ENCODE results near the gene SMPD2. TPM values are rescaled to one million over a fixed set of nuclear protein-coding genes. Genes with fewer than 3 reads are reported as not detected.

SMPD2 gene
- polyA plus RNA-seq, 2 donors: 22.9 to 25.5 TPM

DNA sequence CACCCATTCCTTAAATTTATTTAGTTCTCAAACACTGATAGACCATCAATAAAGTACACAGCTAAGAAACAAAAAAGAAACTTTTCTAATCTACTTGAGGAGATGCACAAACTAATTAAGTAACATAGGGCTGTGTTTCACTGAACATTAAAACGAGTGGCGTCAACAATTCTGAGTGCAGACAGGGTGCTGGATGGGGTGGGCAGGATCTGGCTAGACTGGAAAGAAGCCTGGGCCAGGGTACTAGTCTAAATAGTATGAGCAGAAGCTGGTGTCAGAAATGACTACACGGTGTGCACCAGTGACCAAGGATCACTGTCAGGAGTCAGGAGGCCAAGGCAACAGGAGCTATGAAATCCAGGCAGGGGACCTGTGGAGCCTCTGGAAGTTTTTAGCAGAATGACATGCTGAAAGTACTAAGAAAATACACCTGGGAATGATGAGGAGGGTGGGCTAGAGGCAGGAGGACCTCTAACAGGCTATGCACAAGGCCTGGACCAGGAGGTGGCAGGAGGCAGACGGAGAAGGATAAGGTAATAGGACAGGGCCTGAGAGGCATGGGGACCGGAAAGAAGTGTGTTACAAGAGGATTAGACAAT is 29.2 kb downstream of the SMPD2 start:
- H3K4me3 ChIP-seq (ENCODE audit: low read depth in 1 of 2, low read length in 2 of 2): no peak overlapping the region
- H3K27ac ChIP-seq (ENCODE audit: low read depth in 2 of 2, low read length in 1 of 2): no peak overlapping the region
- H3K9me3 ChIP-seq (ENCODE audit: control insufficient read depth in 2 of 2, insufficient read depth in 1 of 2, low read depth in 1 of 2, low read length in 1 of 2): no peaks in the 10 kb centered on the region
- peaks cover 0 to 2% of the 10 kb centered on the region in 2 donors for H3K4me1 ChIP-seq (ENCODE audit: control insufficient read depth in 2 of 2, insufficient read depth in 2 of 2, low read length in 1 of 2)
- 91 to 92% methylated on average over 5 of the region's 5 CpGs for WGBS, 2 donors
- H3K27me3 ChIP-seq (ENCODE audit: control insufficient read depth in 1 of 2, insufficient read depth in 2 of 2, low read length in 2 of 2): no peaks in the 10 kb centered on the region
- H3K36me3 ChIP-seq (ENCODE audit: control insufficient read depth in 2 of 2, insufficient read depth in 2 of 2, low read length in 1 of 2): peaks cover 24 to 41% of the 10 kb centered on the region in 2 donors

DNA sequence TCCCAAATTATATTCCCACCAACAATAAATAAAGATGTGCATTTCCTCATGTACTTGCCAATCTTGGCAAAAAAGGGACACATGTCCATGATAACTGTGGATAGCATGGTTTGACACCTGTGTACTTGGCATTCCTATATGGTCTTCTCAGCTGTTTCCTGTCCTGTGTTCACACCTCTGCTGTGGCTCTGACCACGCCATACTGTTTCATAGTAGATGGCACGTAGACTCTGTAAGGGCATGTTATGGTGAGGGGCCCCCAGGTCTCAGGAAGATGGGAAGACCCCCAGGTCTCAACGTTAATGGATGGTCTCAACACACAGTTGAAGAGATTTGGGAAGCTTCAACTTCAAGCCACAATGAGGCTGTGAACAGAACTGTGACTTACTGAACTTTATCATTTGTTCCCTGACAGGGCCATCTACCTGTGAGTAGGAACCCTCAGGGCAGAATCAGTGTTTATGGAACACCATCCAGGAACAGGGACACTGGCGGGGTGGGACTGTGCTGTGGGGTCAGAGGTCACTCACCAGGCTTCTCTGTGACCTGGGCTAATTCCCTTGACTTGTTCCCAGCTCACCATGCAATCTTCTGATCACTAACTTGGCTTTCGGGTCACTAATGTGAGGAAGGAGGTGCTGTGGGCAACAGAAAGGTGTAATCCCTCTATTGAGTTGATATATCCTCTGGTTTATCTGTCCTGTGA is 30.7 kb downstream of the SMPD2 start:
- H3K4me1 ChIP-seq (ENCODE audit: control insufficient read depth in 2 of 2, insufficient read depth in 2 of 2, low read length in 1 of 2): peaks cover 0 to 2% of the 10 kb centered on the region in 2 donors
- no peaks in the 10 kb centered on the region for H3K9me3 ChIP-seq (ENCODE audit: control insufficient read depth in 2 of 2, insufficient read depth in 1 of 2, low read depth in 1 of 2, low read length in 1 of 2)
- no peaks in the 10 kb centered on the region for H3K27me3 ChIP-seq (ENCODE audit: control insufficient read depth in 1 of 2, insufficient read depth in 2 of 2, low read length in 2 of 2)
- 92 to 95% methylated on average over 5 of the region's 5 CpGs for WGBS, 2 donors
- H3K36me3 ChIP-seq (ENCODE audit: control insufficient read depth in 2 of 2, insufficient read depth in 2 of 2, low read length in 1 of 2): peaks cover 24 to 38% of the 10 kb centered on the region in 2 donors
- H3K4me3 ChIP-seq (ENCODE audit: low read depth in 1 of 2, low read length in 2 of 2): no peak overlapping the region
- no peak overlapping the region for H3K27ac ChIP-seq (ENCODE audit: low read depth in 2 of 2, low read length in 1 of 2)

DNA sequence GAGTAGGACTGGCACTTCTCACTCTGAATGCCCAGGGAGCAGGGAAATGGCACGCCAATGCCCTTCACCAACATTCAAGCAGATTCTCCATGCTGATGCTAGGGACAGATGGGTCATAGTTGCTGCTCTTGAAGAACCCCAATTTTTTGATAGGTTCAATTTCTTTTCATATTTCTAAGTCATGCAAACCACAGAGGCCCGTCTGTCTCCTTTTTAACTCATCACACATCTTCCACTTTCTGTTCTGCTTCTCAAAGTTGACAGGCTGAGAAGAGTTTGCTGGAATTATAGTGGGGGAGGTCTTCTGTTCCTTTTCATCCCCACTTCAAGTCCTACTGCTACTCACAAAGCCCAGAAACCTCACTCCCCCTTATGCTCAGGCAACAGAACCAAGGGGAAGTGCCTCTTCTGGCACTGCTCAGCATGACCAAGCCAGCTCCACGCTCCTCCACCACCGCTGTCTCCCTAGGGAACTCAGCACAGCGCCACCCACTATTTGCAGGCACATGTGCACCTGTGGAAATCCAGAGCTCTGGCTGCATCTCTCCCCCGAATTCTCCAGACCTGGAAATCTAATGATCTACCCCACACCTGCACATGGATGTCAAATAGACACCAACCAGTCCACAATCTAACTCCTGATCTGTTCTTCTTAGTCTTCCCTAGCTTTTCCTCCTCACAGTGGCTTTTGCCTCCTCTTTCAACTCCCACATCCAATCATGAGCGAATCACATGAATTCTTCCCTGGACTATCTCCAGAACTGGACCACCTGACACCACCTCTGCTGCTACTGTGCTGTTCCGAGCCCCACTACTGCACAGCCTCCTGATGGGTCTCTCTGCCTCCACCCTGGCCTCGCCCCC is 31.8 kb downstream of the SMPD2 start:
- 94 to 95% methylated on average over 9 of the region's 9 CpGs for WGBS, 2 donors
- H3K36me3 ChIP-seq (ENCODE audit: control insufficient read depth in 2 of 2, insufficient read depth in 2 of 2, low read length in 1 of 2): peaks cover 26 to 37% of the 10 kb centered on the region in 2 donors
- H3K4me1 ChIP-seq (ENCODE audit: control insufficient read depth in 2 of 2, insufficient read depth in 2 of 2, low read length in 1 of 2): peaks cover 0 to 2% of the 10 kb centered on the region in 2 donors
- H3K27me3 ChIP-seq (ENCODE audit: control insufficient read depth in 1 of 2, insufficient read depth in 2 of 2, low read length in 2 of 2): no peaks in the 10 kb centered on the region
- H3K27ac ChIP-seq (ENCODE audit: low read depth in 2 of 2, low read length in 1 of 2): no peak overlapping the region
- H3K9me3 ChIP-seq (ENCODE audit: control insufficient read depth in 2 of 2, insufficient read depth in 1 of 2, low read depth in 1 of 2, low read length in 1 of 2): no peaks in the 10 kb centered on the region
- no peak overlapping the region for H3K4me3 ChIP-seq (ENCODE audit: low read depth in 1 of 2, low read length in 2 of 2)

DNA sequence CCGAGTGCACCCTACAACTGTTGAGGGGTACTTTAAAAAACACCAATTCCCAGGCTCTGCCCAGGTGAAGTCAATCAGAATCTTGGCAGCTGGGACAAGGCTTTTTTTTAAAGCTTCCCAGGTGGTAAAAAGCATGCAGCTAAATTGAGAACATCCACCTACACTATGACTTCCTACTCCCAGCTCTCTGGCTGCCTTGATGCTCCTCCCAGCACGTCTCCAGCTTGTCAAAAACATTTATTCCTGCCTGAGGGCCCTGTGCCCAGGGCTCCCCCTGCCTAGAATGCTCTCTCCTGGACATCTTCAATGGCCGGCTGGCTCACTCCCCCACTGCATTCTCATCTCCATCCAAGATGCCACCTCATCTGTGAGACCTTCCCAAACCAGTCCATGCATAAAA is 32.6 kb downstream of the SMPD2 start:
- Histone ChIP-seq H3K9me3 (ENCODE audit: control insufficient read depth in 2 of 2, insufficient read depth in 1 of 2, low read depth in 1 of 2, low read length in 1 of 2) (no peaks in the 10 kb centered on the region), H3K36me3 (ENCODE audit: control insufficient read depth in 2 of 2, insufficient read depth in 2 of 2, low read length in 1 of 2) (peaks cover 23 to 34% of the 10 kb centered on the region in 2 donors), H3K27me3 (ENCODE audit: control insufficient read depth in 1 of 2, insufficient read depth in 2 of 2, low read length in 2 of 2) (no peaks in the 10 kb centered on the region), H3K4me3 (ENCODE audit: low read depth in 1 of 2, low read length in 2 of 2) (no peak overlapping the region), H3K4me1 (ENCODE audit: control insufficient read depth in 2 of 2, insufficient read depth in 2 of 2, low read length in 1 of 2) (peaks cover 0 to 2% of the 10 kb centered on the region in 2 donors), H3K27ac (ENCODE audit: low read depth in 2 of 2, low read length in 1 of 2) (no peak overlapping the region)
- 91 to 94% methylated on average over 3 of the region's 3 CpGs for WGBS, 2 donors

DNA sequence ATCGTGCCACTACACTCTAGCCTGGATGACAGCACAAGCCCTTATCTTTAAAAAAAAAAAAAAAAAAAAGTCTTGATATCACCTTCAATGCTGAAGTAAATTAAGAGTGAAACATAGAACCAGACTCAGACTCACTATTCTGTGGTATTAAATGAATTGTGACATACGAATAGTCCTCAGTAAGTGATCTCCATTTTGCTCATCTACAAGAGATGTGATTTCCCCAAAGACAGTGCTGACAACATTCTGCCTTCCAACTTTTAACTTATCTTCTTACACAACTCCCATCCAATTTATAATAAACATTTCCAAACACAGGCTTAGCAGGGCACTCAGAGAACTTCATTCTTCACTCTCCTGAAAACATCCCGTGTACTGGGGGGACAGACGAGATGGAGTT is 34.5 kb downstream of the SMPD2 start:
- 86 to 91% methylated on average over 4 of the region's 4 CpGs for WGBS, 2 donors
- Histone ChIP-seq H3K27ac (ENCODE audit: low read depth in 2 of 2, low read length in 1 of 2) (no peak overlapping the region), H3K4me1 (ENCODE audit: control insufficient read depth in 2 of 2, insufficient read depth in 2 of 2, low read length in 1 of 2) (peaks cover 0 to 2% of the 10 kb centered on the region in 2 donors), H3K9me3 (ENCODE audit: control insufficient read depth in 2 of 2, insufficient read depth in 1 of 2, low read depth in 1 of 2, low read length in 1 of 2) (no peaks in the 10 kb centered on the region), H3K36me3 (ENCODE audit: control insufficient read depth in 2 of 2, insufficient read depth in 2 of 2, low read length in 1 of 2) (peaks cover 19 to 29% of the 10 kb centered on the region in 2 donors), H3K4me3 (ENCODE audit: low read depth in 1 of 2, low read length in 2 of 2) (no peak overlapping the region), H3K27me3 (ENCODE audit: control insufficient read depth in 1 of 2, insufficient read depth in 2 of 2, low read length in 2 of 2) (no peaks in the 10 kb centered on the region)

DNA sequence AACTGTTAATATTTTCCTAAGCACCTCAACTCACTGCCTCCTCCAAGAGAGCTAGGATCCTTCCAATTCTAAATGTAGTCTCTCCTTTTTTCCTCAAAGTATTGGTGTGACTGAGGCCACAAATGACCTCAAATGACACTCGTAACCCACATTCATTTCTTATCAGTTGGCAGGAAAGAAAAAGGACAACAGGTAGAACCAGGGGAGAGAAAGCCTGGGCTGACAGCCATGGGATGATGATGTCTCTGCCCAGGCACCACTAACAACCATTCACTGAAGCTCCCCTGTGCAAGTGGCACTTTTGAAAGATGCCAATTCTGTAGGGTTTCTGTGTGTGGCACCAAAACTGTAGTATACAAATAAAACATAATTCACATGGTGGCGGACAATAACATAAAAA is 35.1 kb downstream of the SMPD2 start:
- WGBS, 2 donors: 89 to 93% methylated on average over 2 of the region's 2 CpGs
- Histone ChIP-seq H3K4me1 (ENCODE audit: control insufficient read depth in 2 of 2, insufficient read depth in 2 of 2, low read length in 1 of 2) (no peaks in the 10 kb centered on the region), H3K9me3 (ENCODE audit: control insufficient read depth in 2 of 2, insufficient read depth in 1 of 2, low read depth in 1 of 2, low read length in 1 of 2) (no peaks in the 10 kb centered on the region), H3K27ac (ENCODE audit: low read depth in 2 of 2, low read length in 1 of 2) (no peak overlapping the region), H3K4me3 (ENCODE audit: low read depth in 1 of 2, low read length in 2 of 2) (no peak overlapping the region), H3K27me3 (ENCODE audit: control insufficient read depth in 1 of 2, insufficient read depth in 2 of 2, low read length in 2 of 2) (no peaks in the 10 kb centered on the region), H3K36me3 (ENCODE audit: control insufficient read depth in 2 of 2, insufficient read depth in 2 of 2, low read length in 1 of 2) (peaks cover 19 to 27% of the 10 kb centered on the region in 2 donors)

DNA sequence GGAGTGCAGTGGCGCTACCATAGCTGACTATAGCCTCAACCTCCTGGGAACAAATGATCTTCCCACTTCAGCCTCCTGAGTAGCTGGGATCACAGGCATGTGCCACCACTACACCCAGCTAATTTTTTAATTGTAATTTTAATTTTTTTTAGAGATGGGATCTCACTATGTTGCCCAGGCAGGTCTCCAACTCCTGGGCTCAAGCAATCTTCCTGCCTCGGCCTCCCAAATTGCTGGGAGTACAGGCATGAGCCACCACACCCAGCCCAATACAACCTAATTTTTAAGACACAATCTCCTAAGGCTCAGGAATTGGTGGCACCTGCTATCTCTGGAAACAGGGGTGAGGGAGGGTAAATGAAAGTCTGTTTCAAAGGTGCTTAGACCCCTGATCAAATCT is 36.7 kb downstream of the SMPD2 start:
- H3K36me3 ChIP-seq (ENCODE audit: control insufficient read depth in 2 of 2, insufficient read depth in 2 of 2, low read length in 1 of 2): peaks cover 10 to 18% of the 10 kb centered on the region in 2 donors
- no peaks in the 10 kb centered on the region for H3K4me1 ChIP-seq (ENCODE audit: control insufficient read depth in 2 of 2, insufficient read depth in 2 of 2, low read length in 1 of 2)
- WGBS, 2 donors: 96 to 98% methylated on average over 2 of the region's 2 CpGs
- no peak overlapping the region for H3K4me3 ChIP-seq (ENCODE audit: low read depth in 1 of 2, low read length in 2 of 2)
- no peak overlapping the region for H3K27ac ChIP-seq (ENCODE audit: low read depth in 2 of 2, low read length in 1 of 2)
- H3K9me3 ChIP-seq (ENCODE audit: control insufficient read depth in 2 of 2, insufficient read depth in 1 of 2, low read depth in 1 of 2, low read length in 1 of 2): no peaks in the 10 kb centered on the region
- H3K27me3 ChIP-seq (ENCODE audit: control insufficient read depth in 1 of 2, insufficient read depth in 2 of 2, low read length in 2 of 2): no peaks in the 10 kb centered on the region

DNA sequence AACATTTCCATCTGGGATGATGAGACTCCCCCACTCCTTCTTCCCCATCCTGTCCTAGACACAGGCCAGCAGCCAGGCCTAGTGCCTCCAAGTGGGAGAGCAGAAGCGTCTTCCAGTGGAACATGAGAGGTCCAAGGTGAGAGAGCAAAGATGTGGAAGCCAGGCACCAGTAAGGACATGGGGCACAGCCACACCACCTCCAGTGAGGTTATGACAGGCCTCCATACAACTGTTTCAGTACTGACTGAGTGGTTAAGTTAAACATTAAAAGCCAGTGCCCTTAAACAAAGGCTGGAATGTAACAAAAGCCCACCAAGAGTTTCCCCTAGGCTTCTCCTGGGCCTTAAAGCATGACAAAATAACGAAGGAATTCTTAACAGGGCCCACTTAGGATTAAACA is 37.2 kb downstream of the SMPD2 start:
- WGBS, 2 donors: 67 to 70% methylated on average over 2 of the region's 2 CpGs
- no peak overlapping the region for H3K27ac ChIP-seq (ENCODE audit: low read depth in 2 of 2, low read length in 1 of 2)

DNA sequence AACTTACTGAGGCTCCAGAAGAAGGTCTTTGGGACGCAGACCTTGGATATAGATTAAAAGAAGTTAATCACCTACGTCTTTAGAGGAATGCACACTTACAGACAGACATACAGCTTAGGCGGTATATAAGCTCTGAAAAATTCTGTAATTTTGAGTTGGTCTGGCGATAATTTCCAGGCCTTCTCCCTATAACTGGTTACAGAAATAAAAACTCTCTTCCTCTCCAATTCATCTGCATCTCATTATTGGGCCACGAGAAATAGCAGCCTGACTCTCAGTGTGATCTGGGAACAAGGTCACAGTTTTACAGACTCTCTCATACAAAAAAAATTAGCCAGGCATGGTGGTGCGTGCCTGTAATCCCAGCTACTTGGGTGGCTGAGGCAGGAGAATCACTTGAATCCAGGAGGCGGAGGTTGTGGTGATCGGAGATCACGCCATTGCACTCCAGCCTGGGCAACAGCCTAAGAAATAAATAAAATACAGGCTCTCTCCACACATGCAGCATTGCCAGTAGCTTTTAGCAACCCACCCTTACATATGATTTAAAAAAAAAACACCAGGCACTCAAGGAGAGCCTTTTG is 37.8 kb downstream of the SMPD2 start:
- no peak overlapping the region for H3K27ac ChIP-seq (ENCODE audit: low read depth in 2 of 2, low read length in 1 of 2)
- H3K4me3 ChIP-seq (ENCODE audit: low read depth in 1 of 2, low read length in 2 of 2): no peak overlapping the region
- WGBS, 2 donors: 83 to 89% methylated on average over 9 of the region's 9 CpGs
- H3K27me3 ChIP-seq (ENCODE audit: control insufficient read depth in 1 of 2, insufficient read depth in 2 of 2, low read length in 2 of 2): no peaks in the 10 kb centered on the region
- H3K4me1 ChIP-seq (ENCODE audit: control insufficient read depth in 2 of 2, insufficient read depth in 2 of 2, low read length in 1 of 2): no peaks in the 10 kb centered on the region
- no peaks in the 10 kb centered on the region for H3K9me3 ChIP-seq (ENCODE audit: control insufficient read depth in 2 of 2, insufficient read depth in 1 of 2, low read depth in 1 of 2, low read length in 1 of 2)
- peaks cover 7 to 10% of the 10 kb centered on the region in 2 donors for H3K36me3 ChIP-seq (ENCODE audit: control insufficient read depth in 2 of 2, insufficient read depth in 2 of 2, low read length in 1 of 2)

More for the DNA sequence above, 37.2 kb downstream of the SMPD2 start:
- Histone ChIP-seq H3K9me3 (ENCODE audit: control insufficient read depth in 2 of 2, insufficient read depth in 1 of 2, low read depth in 1 of 2, low read length in 1 of 2) (no peaks in the 10 kb centered on the region), H3K36me3 (ENCODE audit: control insufficient read depth in 2 of 2, insufficient read depth in 2 of 2, low read length in 1 of 2) (peaks cover 10 to 13% of the 10 kb centered on the region in 2 donors), H3K4me1 (ENCODE audit: control insufficient read depth in 2 of 2, insufficient read depth in 2 of 2, low read length in 1 of 2) (no peaks in the 10 kb centered on the region), H3K4me3 (ENCODE audit: low read depth in 1 of 2, low read length in 2 of 2) (no peak overlapping the region), H3K27me3 (ENCODE audit: control insufficient read depth in 1 of 2, insufficient read depth in 2 of 2, low read length in 2 of 2) (no peaks in the 10 kb centered on the region)

Data from esophagus (tissue), 2 donors.